ENCODE data around the gene MARK1. TPM values are rescaled to one million over a fixed set of nuclear protein-coding genes. Genes with fewer than 3 reads are reported as not detected.
A peak's percentile ranks its signal among the peaks of the same experiment; 100 is the strongest.

Gene MARK1
- total RNA-seq, 4 donors from 2014 or later, result 3.9 to 11.3 (median 6.6) TPM

- peaks cover 0 to 46% (median 10%) of the 10 kb centered on the region in 3 donors for H3K4me1 ChIP-seq
- 2 to 3% methylated on average over 5 to 10 of the region's 23 CpGs for WGBS, 2 donors
- peak overlapping the region; percentile 88 to 94 (median 92) for H3K27ac ChIP-seq
- intact Hi-C loops (cut with DNase I), result no loop called here
- peak overlapping the region; percentile 76 to 95 (median 92) for H3K4me3 ChIP-seq
- no peak for DNase-seq
- peak in 2 of 4 donors; percentile 35 to 57 for TF ChIP-seq POLR2A (IDR thresholded peaks at IDR 0.05)
- no peak for TF ChIP-seq CTCF (IDR thresholded peaks at IDR 0.05)
- peaks cover 0 to 12% (median 0%) of the 10 kb centered on the region in 4 donors for H3K27me3 ChIP-seq
- H3K9me3 ChIP-seq, result no peaks in the 10 kb centered on the region
- H3K36me3 ChIP-seq, result no peaks in the 10 kb centered on the region
Measured at GRCh38 chr1:220527279-220527907, 543 bp upstream of the MARK1 start.

DNA sequence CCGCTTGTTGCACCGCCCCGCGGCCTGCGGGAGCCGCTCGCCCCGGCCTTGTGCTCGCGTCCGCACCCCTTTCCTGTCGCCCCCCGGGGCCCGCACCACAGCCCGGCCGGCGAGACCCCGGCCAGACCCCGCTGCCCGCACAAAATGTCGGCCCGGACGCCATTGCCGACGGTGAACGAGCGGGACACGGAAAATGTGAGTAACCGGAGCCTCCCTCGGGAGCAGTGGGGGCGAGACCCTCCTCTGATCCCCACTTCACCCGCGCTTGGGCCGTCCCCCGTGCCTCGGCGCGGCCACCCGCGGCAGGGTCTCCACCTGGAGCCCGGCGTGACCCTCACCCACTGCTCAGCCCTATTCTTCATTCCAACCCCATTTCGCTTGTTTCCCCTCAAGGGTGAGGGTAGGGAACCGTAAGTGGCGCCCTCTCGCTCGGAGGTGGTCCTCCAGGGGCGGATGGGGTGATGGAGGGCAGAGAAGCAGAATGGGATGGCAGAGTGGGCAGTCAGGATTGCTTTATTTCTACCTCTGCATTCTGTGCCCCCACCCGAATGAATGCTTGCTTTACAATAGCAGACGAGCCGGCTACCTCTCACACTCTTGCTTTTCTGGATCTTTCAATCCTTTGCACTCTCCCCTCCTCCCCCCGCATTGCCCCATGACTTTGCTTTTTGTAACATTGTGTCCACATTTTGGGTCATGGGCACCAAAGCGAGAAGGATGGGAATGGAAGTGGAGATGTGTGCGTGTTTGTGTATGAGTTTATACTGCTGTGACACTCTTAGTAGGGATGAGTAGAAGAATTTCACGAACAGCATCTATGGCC, 954 bp downstream of the MARK1 start:
- DNase-seq, result no peak
- 2 to 4% methylated on average over 10 to 14 of the region's 55 CpGs for WGBS, 2 donors
- H3K4me1 ChIP-seq, result peaks cover 0 to 35% (median 10%) of the 10 kb centered on the region in 3 donors

DNA sequence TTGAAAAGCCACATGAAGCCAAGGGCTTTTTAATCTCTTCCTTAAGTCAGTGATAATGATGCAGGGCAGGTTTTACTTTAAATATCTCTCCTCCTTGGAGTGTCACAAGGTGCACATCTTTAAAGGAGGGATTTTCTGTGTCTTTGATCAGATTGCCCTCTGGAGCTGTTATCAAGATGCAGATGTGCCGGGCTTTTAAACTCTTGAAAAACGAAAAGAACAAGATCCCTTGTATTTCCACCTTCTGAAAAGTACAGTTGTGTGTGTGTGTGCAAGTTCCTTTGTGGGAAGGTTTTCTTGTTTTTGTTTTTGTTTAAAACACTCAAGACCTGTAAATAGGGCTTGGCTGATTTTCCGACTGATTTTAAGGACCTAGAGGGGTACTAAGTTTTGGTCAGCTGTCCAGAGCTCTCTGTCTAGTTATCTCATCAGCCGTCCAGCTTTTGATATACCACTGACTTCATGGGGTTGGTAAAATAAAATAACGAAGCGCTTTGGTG, 1.6 kb downstream of the MARK1 start:
- H3K27ac ChIP-seq, result peak overlapping the region; percentile 88 to 94 (median 92)

More for the DNA sequence above, 954 bp downstream of the MARK1 start:
- no peaks in the 10 kb centered on the region for H3K9me3 ChIP-seq
- peak overlapping the region; percentile 76 to 95 (median 92) for H3K4me3 ChIP-seq
- intact Hi-C loops (cut with DNase I), result no loop called here
- peaks cover 0 to 12% (median 0%) of the 10 kb centered on the region in 4 donors for H3K27me3 ChIP-seq
- H3K36me3 ChIP-seq, result no peaks in the 10 kb centered on the region
- H3K27ac ChIP-seq, result peak overlapping the region; percentile 88 to 94 (median 92)
- TF ChIP-seq POLR2A (IDR thresholded peaks at IDR 0.05) (no peak), CTCF (IDR thresholded peaks at IDR 0.05) (no peak)

GRCh38 chr1:220533504-220534109, 5.7 kb downstream of the MARK1 start:
- no peak overlapping the region for H3K27ac ChIP-seq
- intact Hi-C loops (cut with DNase I), result no loop called here
- H3K9me3 ChIP-seq, result no peaks in the 10 kb centered on the region
- H3K4me3 ChIP-seq, result no peak overlapping the region
- WGBS, 2 donors, result 86 to 90% methylated on average over 2 of the region's 2 CpGs
- H3K4me1 ChIP-seq, result peaks cover 0 to 24% (median 7%) of the 10 kb centered on the region in 3 donors
- TF ChIP-seq CTCF (IDR thresholded peaks at IDR 0.05), result no peak
- TF ChIP-seq POLR2A (IDR thresholded peaks at IDR 0.05), result no peak
- H3K27me3 ChIP-seq, result peaks cover 0 to 4% (median 0%) of the 10 kb centered on the region in 4 donors
- no peaks in the 10 kb centered on the region for H3K36me3 ChIP-seq
- DNase-seq, result no peak

More for the DNA sequence above, 1.6 kb downstream of the MARK1 start:
- H3K36me3 ChIP-seq, result no peaks in the 10 kb centered on the region
- no peaks in the 10 kb centered on the region for H3K9me3 ChIP-seq
- DNase-seq, result no peak
- WGBS, 2 donors, result 16 to 38% methylated on average over 6 of the region's 6 CpGs
- no peak for TF ChIP-seq CTCF (IDR thresholded peaks at IDR 0.05)
- no peak for TF ChIP-seq POLR2A (IDR thresholded peaks at IDR 0.05)
- peaks cover 0 to 12% (median 0%) of the 10 kb centered on the region in 4 donors for H3K27me3 ChIP-seq
- H3K4me1 ChIP-seq, result peaks cover 0 to 35% (median 10%) of the 10 kb centered on the region in 3 donors
- H3K4me3 ChIP-seq, result peak overlapping the region; percentile 76 to 95 (median 92)
- intact Hi-C loops (cut with DNase I), result no loop called here

Measured in esophagus squamous epithelium (tissue), 5 donors.